Glutamatergic neuron (in vitro differentiated cells): ENCODE measurements around the gene SIM2. TPM values are rescaled to one million over a fixed set of nuclear protein-coding genes. Genes with fewer than 3 reads are reported as not detected.

Source experiments
- DNase-seq: peaks from one replicate; pipeline ENCODE4 v3.0.0; 2022
- H3K27ac Mint-ChIP-seq: one replicate; pipeline ENCODE4 v1.8.0; 2020; ENCODE audit warnings: mild to moderate bottlenecking, mixed read lengths, inconsistent platforms; ENCODE audit not compliant: unreplicated experiment
- H3K27me3 Mint-ChIP-seq: one replicate; pipeline ENCODE4 v1.8.0; 2020; ENCODE audit warnings: mild to moderate bottlenecking, moderate library complexity, mixed read lengths, inconsistent platforms; ENCODE audit not compliant: unreplicated experiment
- H3K36me3 Mint-ChIP-seq: one replicate; pipeline ENCODE4 v1.8.0; 2020; ENCODE audit warnings: mild to moderate bottlenecking, mixed read lengths, inconsistent platforms; ENCODE audit not compliant: unreplicated experiment
- H3K4me1 Mint-ChIP-seq: one replicate; pipeline ENCODE4 v1.8.0; 2020; ENCODE audit warnings: mild to moderate bottlenecking, low read depth, mixed read lengths, inconsistent platforms; ENCODE audit not compliant: unreplicated experiment
- H3K4me3 Mint-ChIP-seq: one replicate; pipeline ENCODE4 v1.8.0; 2020; ENCODE audit warnings: mild to moderate bottlenecking, mixed read lengths, inconsistent platforms; ENCODE audit not compliant: unreplicated experiment
- H3K9me3 Mint-ChIP-seq: one replicate; pipeline ENCODE4 v1.8.0; 2020; ENCODE audit warnings: mild to moderate bottlenecking, moderate library complexity, mixed read lengths, inconsistent platforms; ENCODE audit not compliant: unreplicated experiment
- total RNA-seq: library from RNA; stranded (reverse); fragmentation: NEBNext Ultra II Directional; extraction: Animal tissue kit (Norgen Biotek cat#: 25700); gene quantifications from one replicate; pipeline ENCODE4 v1.2.1, GENCODE V29; 2021; ENCODE audit not compliant: unreplicated experiment
- TF ChIP-seq, protein P1 (sequence below): fragments of 200-600 bp; sonication (generic); IDR thresholded peaks from one replicate; pipeline ENCODE4 v1.5.0; 2021; ENCODE audit not compliant: partially characterized antibody, unreplicated experiment

The SIM2 gene
- total RNA-seq, 1 donor from 2014 or later, result 4.8 TPM

DNA sequence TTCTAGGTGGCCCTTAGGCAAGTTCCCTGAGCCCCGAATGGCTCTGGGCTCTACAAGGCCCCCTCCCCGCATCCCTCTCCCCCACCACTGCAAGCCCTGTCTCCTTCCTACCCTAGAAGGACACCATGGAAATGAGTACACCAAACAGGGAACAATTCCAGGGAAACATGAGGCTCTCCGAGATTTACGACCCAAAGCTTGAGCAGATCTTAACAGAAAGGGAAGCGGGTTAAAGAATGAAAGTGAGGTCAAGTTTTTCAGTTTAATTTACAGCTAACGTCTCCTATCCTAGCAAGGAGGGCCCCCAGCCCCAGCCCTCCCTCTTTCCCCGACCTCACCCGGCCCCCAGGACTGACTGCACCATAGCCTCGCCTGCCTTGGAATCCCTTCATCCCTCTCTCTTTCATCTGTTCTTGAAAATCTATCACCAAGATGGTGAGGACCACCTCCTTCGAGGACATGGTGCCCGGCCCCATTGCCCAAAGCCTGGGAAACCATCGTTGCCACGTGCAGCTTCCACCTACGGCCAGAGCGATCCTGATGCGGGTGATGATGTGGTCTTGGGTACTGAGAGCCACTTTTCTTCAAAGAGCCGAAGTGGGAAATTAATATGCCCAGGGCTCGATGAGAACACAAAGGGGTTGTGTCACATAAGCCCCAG lies 30.5 kb downstream of the SIM2 start:
- TF ChIP-seq, protein P1, sequence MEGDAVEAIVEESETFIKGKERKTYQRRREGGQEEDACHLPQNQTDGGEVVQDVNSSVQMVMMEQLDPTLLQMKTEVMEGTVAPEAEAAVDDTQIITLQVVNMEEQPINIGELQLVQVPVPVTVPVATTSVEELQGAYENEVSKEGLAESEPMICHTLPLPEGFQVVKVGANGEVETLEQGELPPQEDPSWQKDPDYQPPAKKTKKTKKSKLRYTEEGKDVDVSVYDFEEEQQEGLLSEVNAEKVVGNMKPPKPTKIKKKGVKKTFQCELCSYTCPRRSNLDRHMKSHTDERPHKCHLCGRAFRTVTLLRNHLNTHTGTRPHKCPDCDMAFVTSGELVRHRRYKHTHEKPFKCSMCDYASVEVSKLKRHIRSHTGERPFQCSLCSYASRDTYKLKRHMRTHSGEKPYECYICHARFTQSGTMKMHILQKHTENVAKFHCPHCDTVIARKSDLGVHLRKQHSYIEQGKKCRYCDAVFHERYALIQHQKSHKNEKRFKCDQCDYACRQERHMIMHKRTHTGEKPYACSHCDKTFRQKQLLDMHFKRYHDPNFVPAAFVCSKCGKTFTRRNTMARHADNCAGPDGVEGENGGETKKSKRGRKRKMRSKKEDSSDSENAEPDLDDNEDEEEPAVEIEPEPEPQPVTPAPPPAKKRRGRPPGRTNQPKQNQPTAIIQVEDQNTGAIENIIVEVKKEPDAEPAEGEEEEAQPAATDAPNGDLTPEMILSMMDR, result no peak
- no peak for DNase-seq
- Mint-ChIP-seq H3K36me3 (peaks cover 10% of the 10 kb centered on the region), H3K9me3 (peaks cover 2% of the 10 kb centered on the region), H3K4me1 (peaks cover 3% of the 10 kb centered on the region), H3K27me3 (peaks cover 18% of the 10 kb centered on the region), H3K4me3 (no peak overlapping the region), H3K27ac (no peak overlapping the region)

DNA sequence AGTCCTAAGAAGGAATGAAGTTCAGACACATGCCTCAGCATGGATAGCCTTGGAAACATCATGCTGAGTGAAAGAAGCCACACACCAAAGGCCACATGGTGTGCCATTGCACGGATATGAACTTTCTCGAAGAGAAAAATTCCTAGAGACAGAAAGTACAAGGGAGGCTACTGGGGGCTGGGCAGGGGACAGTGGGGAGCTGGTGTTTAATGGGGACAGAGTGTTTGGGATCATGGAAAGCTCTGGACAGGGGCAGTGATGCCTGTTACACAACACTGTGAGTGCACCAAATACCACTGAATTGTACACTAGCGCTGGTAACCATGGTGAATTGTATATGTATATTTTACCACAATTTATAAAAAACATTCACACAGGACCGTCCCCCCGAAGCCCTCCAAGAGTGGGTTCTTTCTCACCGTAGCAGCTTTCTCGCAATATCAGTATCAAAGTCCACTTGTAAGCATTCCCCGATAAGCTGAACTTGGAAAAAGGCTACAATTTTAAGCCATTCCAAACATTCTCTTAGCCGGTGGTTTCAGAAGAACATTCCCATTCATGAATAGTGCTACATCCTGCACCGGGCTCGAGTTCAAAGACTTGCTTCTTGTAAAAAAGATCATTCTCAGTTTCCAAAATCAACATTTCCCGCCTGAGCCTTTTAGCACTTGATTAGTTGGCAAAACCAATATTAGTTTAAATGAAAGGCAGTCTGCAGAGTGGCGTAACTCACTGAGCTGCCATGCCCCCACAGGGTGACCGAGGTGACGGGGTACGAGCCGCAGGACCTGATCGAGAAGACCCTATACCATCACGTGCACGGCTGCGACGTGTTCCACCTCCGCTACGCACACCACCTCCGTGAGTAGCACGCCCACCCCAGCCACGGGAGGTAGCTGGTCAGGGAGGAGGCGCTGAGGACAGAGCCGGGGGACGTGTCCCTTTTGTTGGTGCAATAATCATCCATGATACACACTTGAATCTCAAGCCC lies 31.7 kb downstream of the SIM2 start:
- DNase-seq, result no peak
- Mint-ChIP-seq H3K9me3 (peaks cover 6% of the 10 kb centered on the region), H3K27ac (no peak overlapping the region), H3K36me3 (peaks cover 13% of the 10 kb centered on the region), H3K4me3 (no peak overlapping the region), H3K27me3 (peaks cover 18% of the 10 kb centered on the region), H3K4me1 (peaks cover 7% of the 10 kb centered on the region)
- TF ChIP-seq, protein P1, result no peak

DNA sequence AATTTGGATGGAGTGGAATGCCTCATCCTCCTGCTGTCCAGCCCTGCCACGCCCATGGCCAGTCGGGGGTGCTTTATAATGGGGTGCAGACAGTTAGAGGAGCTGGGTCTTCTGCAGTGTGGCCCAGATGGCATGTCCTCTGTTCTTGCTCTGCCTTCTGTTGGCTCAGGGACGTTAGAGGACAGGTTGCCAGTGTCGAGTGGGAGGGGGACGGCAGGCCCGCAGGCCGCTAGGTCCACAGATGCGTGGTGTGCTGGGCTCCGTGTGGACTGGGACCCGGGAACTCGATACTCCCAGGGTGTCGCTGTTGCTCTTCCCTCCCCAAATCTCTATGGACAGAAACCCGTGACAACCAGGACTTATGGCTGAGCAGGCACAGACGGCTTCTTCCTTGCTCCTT lies 33.3 kb downstream of the SIM2 start:
- peaks cover 13% of the 10 kb centered on the region for H3K36me3 Mint-ChIP-seq
- peaks cover 8% of the 10 kb centered on the region for H3K4me1 Mint-ChIP-seq
- peaks cover 21% of the 10 kb centered on the region for H3K27me3 Mint-ChIP-seq
- TF ChIP-seq, protein P1, result no peak
- no peak overlapping the region for H3K27ac Mint-ChIP-seq
- H3K9me3 Mint-ChIP-seq, result peaks cover 6% of the 10 kb centered on the region
- DNase-seq, result no peak
- H3K4me3 Mint-ChIP-seq, result no peak overlapping the region

DNA sequence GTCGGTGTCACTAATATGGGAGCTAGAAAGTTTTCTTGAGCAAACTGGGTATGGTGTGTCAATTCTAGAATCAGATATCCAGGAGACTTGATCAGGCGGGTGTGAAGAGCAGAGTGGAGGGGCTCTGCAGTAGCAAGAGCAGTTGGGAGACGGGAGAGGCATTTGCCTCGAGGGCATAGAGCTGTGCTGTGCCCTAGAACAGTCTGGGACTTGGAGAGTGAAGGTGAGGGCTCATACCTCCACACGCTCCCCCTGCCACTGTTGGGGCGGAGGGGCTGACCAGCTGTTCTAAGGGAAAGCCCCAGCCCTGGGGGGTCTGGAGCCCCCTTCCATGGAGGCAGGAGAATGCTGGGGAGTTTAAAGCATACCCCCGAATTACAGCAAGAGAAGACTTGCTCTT lies 33.8 kb downstream of the SIM2 start:
- TF ChIP-seq, protein P1, result no peak
- no peak for DNase-seq
- H3K9me3 Mint-ChIP-seq, result peaks cover 6% of the 10 kb centered on the region
- peaks cover 13% of the 10 kb centered on the region for H3K36me3 Mint-ChIP-seq
- no peak overlapping the region for H3K27ac Mint-ChIP-seq
- H3K4me3 Mint-ChIP-seq, result no peak overlapping the region
- peaks cover 21% of the 10 kb centered on the region for H3K27me3 Mint-ChIP-seq
- H3K4me1 Mint-ChIP-seq, result peaks cover 8% of the 10 kb centered on the region
